ENCODE data around the gene SPATA21.

SPATA21 gene

GRCh38 chr1:16433030-16433429, 4.2 kb downstream of the SPATA21 start:
- no peak for ATAC-seq (ENCODE audit: insufficient read depth, low read depth)
- no peak overlapping the region for H3K4me3 ChIP-seq (ENCODE audit: low read depth in 1 of 2, low read length in 2 of 2)

GRCh38 chr1:16430606-16431005, 6.6 kb downstream of the SPATA21 start:
- H3K36me3 ChIP-seq (ENCODE audit: insufficient read depth, low read length) = no peaks in the 10 kb centered on the region
- peaks cover 4% of the 10 kb centered on the region for H3K27me3 ChIP-seq (ENCODE audit: insufficient read depth, low read length, poor library complexity)
- H3K4me1 ChIP-seq (ENCODE audit: insufficient read depth, low read length) = no peaks in the 10 kb centered on the region
- H4K20me1 ChIP-seq (ENCODE audit: insufficient read depth, low read length) = no peaks in the 10 kb centered on the region
- H3K27ac ChIP-seq (ENCODE audit: low read length) = no peak overlapping the region
- H3K9me3 ChIP-seq (ENCODE audit: insufficient read depth, low read length, severe bottlenecking) = no peaks in the 10 kb centered on the region
- no peak overlapping the region for H3K4me2 ChIP-seq (ENCODE audit: insufficient read depth, low read length)
- peak; percentile 42; the same call in 1 of the 3 replicates for ATAC-seq (ENCODE audit: insufficient read depth, low read depth)
- TF ChIP-seq CTCF (IDR thresholded peaks at IDR 0.05; ENCODE audit: borderline replicate concordance, extremely low read depth, low read length, poor library complexity, severe bottlenecking) = no peak
- TF ChIP-seq EZH2 (IDR thresholded peaks at IDR 0.05; ENCODE audit: borderline replicate concordance, low read depth, low read length, severe bottlenecking) = no peak
- H3K9ac ChIP-seq (ENCODE audit: low read depth, low read length) = no peak overlapping the region
- H3K4me3 ChIP-seq (ENCODE audit: low read depth in 1 of 2, low read length in 2 of 2) = no peak overlapping the region
- no peaks in the 10 kb centered on the region for H3K79me2 ChIP-seq (ENCODE audit: insufficient read depth, low read length)
- peak; percentile 12 for DNase-seq
- no peak overlapping the region for H2AFZ ChIP-seq (ENCODE audit: low read depth, low read length)

More at GRCh38 chr1:16433030-16433429, 4.2 kb downstream of the SPATA21 start:
- TF ChIP-seq CTCF (IDR thresholded peaks at IDR 0.05; ENCODE audit: borderline replicate concordance, extremely low read depth, low read length, poor library complexity, severe bottlenecking) = no peak
- no peak for TF ChIP-seq EZH2 (IDR thresholded peaks at IDR 0.05; ENCODE audit: borderline replicate concordance, low read depth, low read length, severe bottlenecking)
- no peak for DNase-seq
- no peak overlapping the region for H3K4me2 ChIP-seq (ENCODE audit: insufficient read depth, low read length)
- no peaks in the 10 kb centered on the region for H4K20me1 ChIP-seq (ENCODE audit: insufficient read depth, low read length)
- H3K4me1 ChIP-seq (ENCODE audit: insufficient read depth, low read length) = no peaks in the 10 kb centered on the region
- H3K27me3 ChIP-seq (ENCODE audit: insufficient read depth, low read length, poor library complexity) = peaks cover 4% of the 10 kb centered on the region
- H3K9me3 ChIP-seq (ENCODE audit: insufficient read depth, low read length, severe bottlenecking) = no peaks in the 10 kb centered on the region
- no peaks in the 10 kb centered on the region for H3K36me3 ChIP-seq (ENCODE audit: insufficient read depth, low read length)
- no peaks in the 10 kb centered on the region for H3K79me2 ChIP-seq (ENCODE audit: insufficient read depth, low read length)
- no peak overlapping the region for H2AFZ ChIP-seq (ENCODE audit: low read depth, low read length)
- H3K27ac ChIP-seq (ENCODE audit: low read length) = no peak overlapping the region
- no peak overlapping the region for H3K9ac ChIP-seq (ENCODE audit: low read depth, low read length)

GRCh38 chr1:16425125-16426025, 11.8 kb downstream of the SPATA21 start:
- Histone ChIP-seq H3K4me3 (ENCODE audit: low read depth in 1 of 2, low read length in 2 of 2) (no peak overlapping the region), H3K27ac (ENCODE audit: low read length) (no peak overlapping the region), H3K4me2 (ENCODE audit: insufficient read depth, low read length) (no peak overlapping the region), H3K4me1 (ENCODE audit: insufficient read depth, low read length) (peaks cover 12% of the 10 kb centered on the region), H3K9me3 (ENCODE audit: insufficient read depth, low read length, severe bottlenecking) (no peaks in the 10 kb centered on the region), H3K27me3 (ENCODE audit: insufficient read depth, low read length, poor library complexity) (peaks cover 5% of the 10 kb centered on the region), H3K9ac (ENCODE audit: low read depth, low read length) (no peak overlapping the region), H4K20me1 (ENCODE audit: insufficient read depth, low read length) (no peaks in the 10 kb centered on the region), H2AFZ (ENCODE audit: low read depth, low read length) (no peak overlapping the region), H3K36me3 (ENCODE audit: insufficient read depth, low read length) (no peaks in the 10 kb centered on the region), H3K79me2 (ENCODE audit: insufficient read depth, low read length) (no peaks in the 10 kb centered on the region)
- no peak for DNase-seq
- ATAC-seq (ENCODE audit: insufficient read depth, low read depth) = no peak
- TF ChIP-seq CTCF (IDR thresholded peaks at IDR 0.05; ENCODE audit: borderline replicate concordance, extremely low read depth, low read length, poor library complexity, severe bottlenecking) (no peak), EZH2 (IDR thresholded peaks at IDR 0.05; ENCODE audit: borderline replicate concordance, low read depth, low read length, severe bottlenecking) (no peak)

All from DND-41 (cell line).